ENCODE results near the gene SIAH2.

SIAH2 gene

GRCh38 chr3:150733373-150733935, 29.5 kb downstream of the SIAH2 start:
- DNase-seq: peak; percentile 98

- DNase-seq: peak; percentile 94
These were observed 33.1 kb downstream of the SIAH2 start for GRCh38 chr3:150729682-150730360.

DNA sequence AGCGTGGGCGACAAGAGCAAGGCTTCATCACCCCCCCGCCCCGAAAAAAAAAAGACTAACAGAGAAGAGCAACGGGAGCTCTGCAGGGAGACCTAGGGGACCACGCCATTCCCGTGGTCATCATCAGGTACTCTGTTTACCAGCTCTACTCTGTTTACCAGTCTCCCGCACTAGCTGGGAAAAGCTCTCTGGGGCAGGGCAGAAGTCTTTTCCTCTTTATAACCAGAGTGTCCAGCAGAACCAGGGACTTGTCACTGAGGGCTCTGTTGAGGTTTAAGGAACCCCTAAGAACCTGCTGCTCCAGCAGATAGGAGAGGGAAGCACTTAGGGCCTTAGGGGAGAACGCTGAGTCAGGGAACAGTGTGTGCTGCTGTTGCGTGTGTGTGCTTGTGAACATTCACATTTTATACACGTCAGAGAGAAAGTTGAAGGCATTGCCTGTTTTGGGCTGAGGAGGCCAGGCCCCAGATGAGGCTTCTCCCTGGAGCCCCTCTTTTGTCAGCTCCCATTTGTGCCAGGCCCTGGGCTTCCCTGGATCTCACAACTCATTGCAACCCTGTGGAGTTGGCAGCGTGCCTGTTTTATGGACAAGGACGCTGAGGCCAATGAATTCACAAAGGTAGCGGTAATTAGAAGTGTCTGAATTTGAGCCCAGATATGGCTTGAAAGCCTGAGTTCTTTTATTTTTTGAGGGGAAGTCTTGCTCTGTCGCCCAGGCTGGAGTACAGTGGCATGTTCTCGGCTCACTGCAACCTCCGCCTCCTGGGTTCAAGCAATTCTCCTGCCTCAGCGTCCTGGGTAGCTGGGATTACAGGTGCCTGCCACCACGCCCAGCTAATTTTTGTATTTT, 35.1 kb downstream of the SIAH2 start:
- DNase-seq: peak; percentile 92

- no peak for DNase-seq
These were observed 37.4 kb downstream of the SIAH2 start for GRCh38 chr3:150725548-150725947.

GRCh38 chr3:150723946-150724345, 39.0 kb downstream of the SIAH2 start:
- DNase-seq: no peak

DNA sequence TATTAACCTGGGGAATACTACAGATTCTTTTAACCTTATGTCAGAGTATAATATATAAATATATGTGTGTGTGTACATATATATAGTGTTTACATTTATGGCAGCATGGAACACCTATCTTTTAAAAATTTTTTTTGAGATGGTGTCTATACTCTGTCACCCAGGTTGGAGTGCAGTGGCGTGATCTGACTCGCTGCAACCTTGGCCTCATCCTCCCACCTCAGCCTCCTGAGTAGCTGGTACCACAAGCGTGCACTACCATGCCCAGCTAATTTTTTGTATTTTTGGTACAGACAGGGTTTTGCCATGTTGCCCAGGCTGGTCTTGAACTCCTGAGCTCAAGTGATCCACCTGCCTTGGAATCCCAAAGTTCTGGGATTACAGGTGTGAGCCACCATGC, 40.7 kb downstream of the SIAH2 start:
- no peak for DNase-seq

GRCh38 chr3:150721285-150722130, 41.5 kb downstream of the SIAH2 start:
- peak; percentile 89 for DNase-seq

DNA sequence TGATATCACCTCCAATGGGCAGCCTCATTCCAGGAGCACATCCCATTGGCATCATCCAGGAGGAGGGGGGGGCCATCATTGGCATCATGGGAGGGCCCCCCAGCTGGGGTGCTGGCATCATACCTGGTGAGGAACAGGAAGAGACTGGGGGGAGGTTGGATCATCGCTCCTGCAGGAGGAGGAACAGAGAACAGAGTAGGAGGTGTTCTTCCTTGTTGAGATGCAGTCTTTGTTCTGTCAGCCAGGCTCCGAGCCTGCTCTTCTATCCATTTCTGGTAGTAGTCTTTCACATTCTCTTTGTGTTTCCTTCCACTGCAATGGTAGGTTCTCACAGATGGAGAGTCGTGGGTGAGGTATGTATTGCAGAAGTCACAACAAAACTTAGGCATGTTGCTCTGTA, 42.5 kb downstream of the SIAH2 start:
- no peak for DNase-seq

GRCh38 chr3:150710097-150710496, 52.9 kb downstream of the SIAH2 start:
- DNase-seq: no peak

DNA sequence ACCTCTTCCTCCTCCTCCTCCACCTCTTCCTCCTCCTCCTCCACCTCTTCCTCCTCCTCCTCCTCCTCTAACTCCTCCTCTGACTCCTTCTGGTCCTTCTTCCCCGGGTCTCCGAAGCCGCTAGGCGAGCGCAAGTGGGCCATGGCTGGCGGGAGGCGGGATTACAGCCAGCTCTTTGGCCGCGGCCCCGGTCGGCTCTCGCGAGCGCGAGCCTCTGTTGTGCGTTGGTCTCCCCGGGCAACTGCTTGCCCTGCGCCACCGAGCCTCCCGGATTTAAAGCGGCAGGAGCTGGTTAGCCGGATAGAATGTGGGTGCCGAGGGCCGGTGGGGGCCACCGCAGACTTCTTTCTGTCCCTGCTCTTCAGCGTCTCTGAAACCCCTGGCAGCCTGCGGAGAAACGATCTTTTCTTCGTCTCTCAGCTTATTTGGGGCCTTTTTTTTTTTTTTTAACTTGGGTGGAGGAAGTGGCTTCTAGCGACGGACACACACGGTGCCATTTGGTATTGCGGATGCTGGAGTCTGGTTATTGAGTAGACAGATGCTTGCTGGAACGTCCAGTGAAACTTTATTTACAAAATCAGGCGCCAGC, 59.1 kb downstream of the SIAH2 start, which contains the start of gene ERICH6:
TSS of gene ERICH6 (minus strand) at position 165 of the 589 bp plus-strand sequence. CDS start at position 143, 22 bp downstream.
- DNase-seq: peak; percentile 97

- no peak for DNase-seq
These were observed 59.6 kb downstream of the SIAH2 start for GRCh38 chr3:150703299-150703755.

- DNase-seq: peak; percentile 29
These were observed 63.8 kb downstream of the SIAH2 start for GRCh38 chr3:150699068-150699639.

DNA sequence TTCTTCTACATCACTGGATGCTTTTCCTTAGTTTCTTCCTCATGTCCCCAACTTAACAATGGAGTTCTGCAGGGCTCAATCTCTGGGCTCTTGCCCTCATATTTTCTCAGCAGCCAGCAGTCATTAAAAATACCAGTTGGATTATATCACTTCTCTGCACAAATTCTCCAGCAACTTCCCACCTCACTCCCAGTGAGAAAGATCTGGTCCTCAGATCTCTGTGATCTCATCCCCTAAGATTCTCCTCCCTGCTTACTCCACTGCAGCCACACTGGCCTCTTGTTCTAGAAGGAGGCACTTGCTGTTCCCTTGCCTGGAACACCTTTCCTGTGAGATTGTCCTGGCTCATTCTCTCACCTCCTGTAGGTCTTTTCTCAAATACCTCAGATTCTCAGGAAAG, 65.3 kb downstream of the SIAH2 start:
- DNase-seq: no peak

- no peak for DNase-seq
These were observed 71.4 kb downstream of the SIAH2 start for GRCh38 chr3:150691414-150692040.

Data from hematopoietic multipotent progenitor cell treated with erythropoietin and hydrocortisone succinate and interleukin-3 and kit ligand, for 4 days (in vitro differentiated cells).